Upper lobe of right lung (tissue), 1 donor: ENCODE measurements around the gene SCD5. TPM values are rescaled to one million over a fixed set of nuclear protein-coding genes. Genes with fewer than 3 reads are reported as not detected.

Source experiments
- ATAC-seq: fragments of 200-7000 bp; cut with Tn5 transposase; one replicate; pipeline ENCODE4 v1.9.1; 2020; ENCODE audit warnings: mild to moderate bottlenecking, moderate library complexity
- DNase-seq: peaks from one replicate; pipeline ENCODE4 v3.0.0-alpha.2; 2020
- H3K27ac ChIP-seq: fragments of 200-600 bp; one replicate; pipeline ENCODE4 v1.8.0; 2022
- H3K27me3 ChIP-seq: fragments of 200-600 bp; one replicate; pipeline ENCODE4 v1.8.0; 2022; ENCODE audit warnings: mild to moderate bottlenecking
- H3K36me3 ChIP-seq: fragments of 200-600 bp; one replicate; pipeline ENCODE4 v1.8.0; 2022
- H3K4me1 ChIP-seq: fragments of 200-600 bp; one replicate; pipeline ENCODE4 v1.8.0; 2022
- H3K4me3 ChIP-seq: fragments of 200-600 bp; one replicate; pipeline ENCODE4 v1.8.0; 2022; ENCODE audit warnings: mild to moderate bottlenecking
- H3K9me3 ChIP-seq: fragments of 200-600 bp; one replicate; pipeline ENCODE4 v1.8.0; 2022
- CTCF ChIP-seq: fragments of 200-600 bp; IDR thresholded peaks from one replicate; pipeline ENCODE4 v1.8.0; 2022; ENCODE audit warnings: antibody characterized with exemption
- intact Hi-C: fragments of 100-400 bp; cut with DNase I; formaldehyde crosslinking; loops from one replicate; pipeline ENCODE4 v1.11.0; 2022
- total RNA-seq: library from RNA; stranded (reverse); fragmentation: NEBNext Ultra II Directional; extraction: Animal tissue kit (Norgen Biotek cat#: 25700); gene quantifications from one replicate; pipeline ENCODE4 v1.2.1, GENCODE V29; 2021
- donor health status: DM: no; HTN: yes; CAD: no; lungs with severe emphysema.

The SCD5 gene
- total RNA-seq, 1 donor from 2014 or later: 20.6 TPM

DNA sequence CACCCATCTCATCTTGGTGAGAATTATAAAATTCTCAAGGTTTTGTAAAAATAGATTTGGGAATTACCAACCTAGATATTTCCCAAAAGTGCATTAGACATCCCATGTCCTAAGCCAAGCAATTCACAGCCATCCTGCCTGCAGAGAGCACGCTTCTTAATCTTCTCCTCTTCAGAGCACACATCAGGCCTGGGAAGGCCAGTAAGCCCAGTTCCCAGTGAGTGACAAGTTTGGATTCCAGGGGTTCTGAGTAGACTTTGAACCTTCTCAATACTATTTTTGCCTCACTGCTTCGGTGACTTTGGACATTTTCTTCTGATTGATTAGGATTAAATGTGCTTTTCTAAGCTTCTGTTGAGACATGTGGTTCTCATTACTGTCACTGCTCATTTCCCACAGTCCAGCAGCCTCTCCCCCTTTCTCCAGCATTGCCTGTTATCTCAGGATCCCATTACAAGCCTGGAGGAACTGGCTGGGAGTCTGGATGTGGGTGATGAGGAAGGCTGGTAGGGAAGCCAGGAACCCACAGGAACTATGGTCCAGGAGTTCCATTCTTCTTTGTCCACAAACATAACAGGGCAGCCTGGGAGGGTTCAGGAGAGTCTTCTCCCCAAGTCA, 180.4 kb downstream of the SCD5 start:
- H3K36me3 ChIP-seq: no peaks in the 10 kb centered on the region
- no peaks in the 10 kb centered on the region for H3K4me1 ChIP-seq
- H3K27me3 ChIP-seq: no peaks in the 10 kb centered on the region
- no peak for DNase-seq
- no peak for TF ChIP-seq CTCF
- intact Hi-C loops: no loop called here
- H3K27ac ChIP-seq: no peak overlapping the region
- no peak overlapping the region for H3K4me3 ChIP-seq
- no peak for ATAC-seq
- H3K9me3 ChIP-seq: no peaks in the 10 kb centered on the region

DNA sequence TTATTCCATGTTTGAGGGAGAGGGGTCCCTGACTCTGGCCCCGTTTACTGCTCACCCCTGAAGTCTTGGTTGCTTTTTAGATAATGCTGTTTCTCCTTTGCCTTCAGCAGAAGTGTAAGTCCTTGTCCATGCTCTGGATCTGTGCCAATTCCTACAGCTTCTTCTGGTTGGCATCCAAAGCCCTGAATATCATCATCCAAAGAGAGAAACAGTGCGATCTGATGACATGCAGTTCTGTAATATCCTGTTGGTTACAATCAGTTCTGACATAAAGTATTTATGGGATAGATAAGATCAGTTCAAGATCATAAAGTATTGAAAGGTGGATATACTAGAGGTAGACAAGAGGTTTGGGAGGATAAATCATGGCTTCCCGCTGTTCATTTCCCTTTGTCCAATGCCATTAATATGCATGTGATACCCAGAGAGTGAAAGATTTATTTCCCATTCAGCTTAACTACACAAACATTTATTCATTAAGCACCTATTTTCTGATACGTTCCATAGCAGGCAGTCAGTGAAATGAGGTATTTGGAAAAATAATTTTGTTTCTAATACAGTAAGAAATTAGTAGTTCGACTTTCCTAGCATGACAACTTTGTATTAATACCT, 183.7 kb downstream of the SCD5 start:
- ATAC-seq: no peak
- intact Hi-C loops: no loop called here
- DNase-seq: no peak
- Histone ChIP-seq H3K4me3 (no peak overlapping the region), H3K9me3 (no peaks in the 10 kb centered on the region), H3K36me3 (no peaks in the 10 kb centered on the region), H3K27ac (no peak overlapping the region), H3K4me1 (no peaks in the 10 kb centered on the region), H3K27me3 (no peaks in the 10 kb centered on the region)
- TF ChIP-seq CTCF: no peak

DNA sequence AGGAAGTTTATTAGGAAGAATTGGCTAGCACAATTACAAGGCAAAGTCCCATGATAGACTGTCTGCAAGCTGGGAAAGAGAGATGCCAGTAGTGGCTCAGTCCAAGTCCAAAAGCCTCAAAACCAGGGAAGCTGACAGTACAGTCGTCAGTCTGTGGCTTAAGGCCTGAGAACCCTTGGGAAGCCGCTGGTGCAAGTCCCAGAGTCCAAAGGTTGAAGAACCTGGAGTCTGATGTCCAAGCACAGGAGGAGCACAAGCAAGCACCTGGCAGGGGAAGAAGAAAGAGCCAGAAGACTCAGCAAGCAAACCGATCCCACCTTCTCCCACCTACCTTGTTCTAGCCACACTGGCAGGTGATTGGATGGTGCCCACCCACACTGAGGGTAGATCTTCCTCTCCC, 185.5 kb downstream of the SCD5 start:
- Histone ChIP-seq H3K9me3 (no peaks in the 10 kb centered on the region), H3K4me3 (no peak overlapping the region), H3K27me3 (no peaks in the 10 kb centered on the region), H3K27ac (no peak overlapping the region), H3K4me1 (no peaks in the 10 kb centered on the region), H3K36me3 (no peaks in the 10 kb centered on the region)
- intact Hi-C loops: no loop called here
- DNase-seq: no peak
- no peak for TF ChIP-seq CTCF
- ATAC-seq: no peak

DNA sequence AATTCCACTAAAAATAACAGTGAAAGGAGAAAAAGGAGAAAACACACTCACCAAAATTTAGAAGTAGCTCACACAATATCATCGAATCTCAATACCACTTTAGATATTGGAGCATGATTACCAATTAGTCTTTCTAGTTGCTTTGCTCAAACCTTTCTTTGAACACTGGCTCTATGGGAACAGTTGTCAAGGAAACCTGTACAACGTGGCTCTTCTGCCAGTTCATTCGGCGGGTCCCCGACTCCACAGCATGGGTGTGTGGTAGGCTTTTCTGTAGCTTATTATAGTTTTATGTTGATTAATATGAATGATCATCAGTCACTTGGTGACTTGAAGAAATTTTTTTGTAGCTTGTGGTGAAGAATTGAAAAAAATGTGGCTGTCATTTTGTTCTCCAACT, 186.6 kb downstream of the SCD5 start:
- ATAC-seq (no peak), DNase-seq (no peak)
- H3K27me3 ChIP-seq: no peaks in the 10 kb centered on the region
- intact Hi-C loops: no loop called here
- no peaks in the 10 kb centered on the region for H3K4me1 ChIP-seq
- H3K27ac ChIP-seq: no peak overlapping the region
- no peaks in the 10 kb centered on the region for H3K9me3 ChIP-seq
- H3K36me3 ChIP-seq: no peaks in the 10 kb centered on the region
- no peak overlapping the region for H3K4me3 ChIP-seq
- no peak for TF ChIP-seq CTCF

DNA sequence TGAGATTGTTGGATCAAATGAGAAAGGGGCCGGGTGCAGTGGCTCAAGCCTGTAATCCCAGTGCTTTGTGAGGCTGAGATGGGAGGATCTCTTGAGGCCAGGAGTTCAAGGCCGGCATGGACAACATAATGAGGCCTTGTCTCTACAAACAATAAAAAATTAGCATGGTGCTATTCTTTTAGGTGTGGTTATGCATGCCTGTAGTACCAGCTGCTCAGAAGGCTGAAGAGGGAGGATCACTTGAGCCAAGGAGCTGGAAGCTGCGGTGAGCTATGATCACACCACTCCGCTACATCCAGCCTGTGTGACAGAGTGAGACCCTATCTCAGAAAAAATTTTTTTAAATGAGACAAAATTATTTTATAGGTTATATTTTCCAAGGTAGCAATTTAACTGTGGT, 187.1 kb downstream of the SCD5 start:
- no peak for ATAC-seq
- DNase-seq: no peak
- TF ChIP-seq CTCF: no peak
- no peaks in the 10 kb centered on the region for H3K4me1 ChIP-seq
- no peaks in the 10 kb centered on the region for H3K36me3 ChIP-seq
- intact Hi-C loops: no loop called here
- no peaks in the 10 kb centered on the region for H3K9me3 ChIP-seq
- H3K27ac ChIP-seq: no peak overlapping the region
- no peaks in the 10 kb centered on the region for H3K27me3 ChIP-seq
- H3K4me3 ChIP-seq: no peak overlapping the region
